ENCODE data around the gene DAB1. TPM values are rescaled to one million over a fixed set of nuclear protein-coding genes. Genes with fewer than 3 reads are reported as not detected.

The DAB1 gene
- total and polyA plus RNA-seq, 10 of the 15 experiments (the other 5 are each of a cell fraction or from before 2014, with no cell fraction given), result 0.02 to 0.10 (median 0.03) TPM; not detected in 5

GRCh38 chr1:57198912-57199311, 224.9 kb downstream of the DAB1 start:
- intact Hi-C loops (cut with micrococcal nuclease; ENCODE audit: unreplicated experiment) (no loop called here), in situ Hi-C loops (cut with MboI) (no loop called here)
- ATAC-seq (no peak), DNase-seq (ENCODE audit: low read depth, low spot score) (no peak), FAIRE-seq (no peak)
- no peak for TF ChIP-seq SRF (IDR thresholded peaks at IDR 0.05; ENCODE audit: low read depth in 2 of 2, low read length in 2 of 2)
- TF ChIP-seq LARP7 (IDR thresholded peaks at IDR 0.05), result no peak
- no peak for TF ChIP-seq KDM1A (IDR thresholded peaks at IDR 0.05; ENCODE audit: borderline replicate concordance)
- TF ChIP-seq PAX5 (IDR thresholded peaks at IDR 0.05; ENCODE audit: borderline replicate concordance, low read depth, low read length), result no peak
- TF ChIP-seq POU2F2 (IDR thresholded peaks at IDR 0.05; ENCODE audit: borderline replicate concordance, low read depth, low read length), result no peak
- no peak for TF ChIP-seq NBN (IDR thresholded peaks at IDR 0.05)
- TF ChIP-seq FOXM1 (IDR thresholded peaks at IDR 0.05; ENCODE audit: low read depth, low read length), result no peak
- no peak for TF ChIP-seq HDGF (IDR thresholded peaks at IDR 0.05)
- no peak for TF ChIP-seq RELB (IDR thresholded peaks at IDR 0.05; ENCODE audit: low read depth)
- TF ChIP-seq BHLHE40 (IDR thresholded peaks at IDR 0.05; ENCODE audit: borderline replicate concordance in 1 of 2, low read depth in 2 of 2, low read length in 1 of 2), result no peak
- no peak for TF ChIP-seq IRF4 (IDR thresholded peaks at IDR 0.05; ENCODE audit: low read depth, low read length)
- TF ChIP-seq YY1 (IDR thresholded peaks at IDR 0.05; ENCODE audit: low read depth, low read length), result no peak
- no peak for TF ChIP-seq ZNF384 (IDR thresholded peaks at IDR 0.05; ENCODE audit: borderline replicate concordance, low read depth, low read length)
- TF ChIP-seq JUND (IDR thresholded peaks at IDR 0.05; ENCODE audit: low read depth, low read length), result no peak
- no peak for TF ChIP-seq RB1 (IDR thresholded peaks at IDR 0.05; ENCODE audit: borderline replicate concordance)
- TF ChIP-seq SREBF2 (IDR thresholded peaks at IDR 0.05; ENCODE audit: low read length), result no peak
- WGBS (ENCODE audit: insufficient coverage, insufficient replicate concordance, low lambda C conversion rate, missing lambda C conversion rate), result 4% methylated on average over 2 of the region's 2 CpGs
- POLR2A ChIA-PET, result interaction anchor here (0.5 kb wide), 1 partner anchor 9 kb away, joined by 3 read pairs; no protein-coding TSS in a partner anchor
- Histone ChIP-seq H2AFZ (ENCODE audit: control insufficient read depth, low read depth, low read length) (no peak overlapping the region), H3K4me2 (ENCODE audit: control insufficient read depth, insufficient read depth) (no peak overlapping the region), H3K4me1 (ENCODE audit: control insufficient read depth, insufficient read depth, low read length) (no peaks in the 10 kb centered on the region), H3K36me3 (ENCODE audit: control insufficient read depth in 2 of 2, insufficient read depth in 2 of 2, low read length in 1 of 2) (no peaks in the 10 kb centered on the region), H3K4me3 (no peak overlapping the region), H3K9ac (ENCODE audit: control insufficient read depth, insufficient read depth, low read length) (no peak overlapping the region), H3K79me2 (ENCODE audit: control insufficient read depth, insufficient read depth, low read length) (no peaks in the 10 kb centered on the region), H3K27ac (ENCODE audit: control insufficient read depth, insufficient read depth) (no peak overlapping the region), H3K9me3 (replicated peaks; ENCODE audit: control insufficient read depth, insufficient read depth, low read length) (no peaks in the 10 kb centered on the region), H3K27me3 (replicated peaks in 1 of 2; ENCODE audit: control insufficient read depth in 2 of 2, insufficient read depth in 2 of 2, low read length in 1 of 2) (no peaks in the 10 kb centered on the region; a peak in 1 of 4 replicates), H4K20me1 (ENCODE audit: control insufficient read depth, insufficient read depth) (no peaks in the 10 kb centered on the region)
- no TSS peak for BruUV-seq (replicated peaks)
- CTCF ChIA-PET, result no interaction called here
- RAD21 ChIA-PET (ENCODE audit: unreplicated experiment), result no interaction called here
- SMC1A ChIA-PET (ENCODE audit: uncharacterized antibody, unreplicated experiment), result no interaction called here
